Measurements from ENCODE around the gene RPS6KA2. TPM values are rescaled to one million over a fixed set of nuclear protein-coding genes. Genes with fewer than 3 reads are reported as not detected.

The RPS6KA2 gene
- polyA plus RNA-seq, 1 donor (not counting 4 experiments of a cell fraction or from before 2014, with no cell fraction given) = 8.2 TPM

DNA sequence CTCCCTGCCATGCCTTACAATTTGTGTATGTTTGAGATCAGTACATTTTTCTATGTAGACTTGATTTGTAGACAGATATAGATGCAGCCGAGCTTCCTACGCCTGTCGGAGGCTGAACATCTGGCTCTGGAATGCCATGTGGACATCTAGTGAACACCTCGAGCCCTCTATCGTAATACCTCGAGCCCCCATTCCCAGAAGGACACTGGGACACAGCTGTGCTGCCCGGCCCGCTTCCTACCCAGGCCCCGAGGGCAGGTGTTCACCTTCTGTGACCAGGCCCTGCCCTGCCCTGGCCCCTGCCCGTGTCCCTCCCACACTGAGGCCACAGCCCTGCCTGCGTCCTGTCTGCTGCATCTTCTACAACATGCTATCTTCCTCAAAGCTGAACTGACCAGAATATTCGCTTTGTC, 12.9 kb downstream of the RPS6KA2 start:
- Histone ChIP-seq H3K4me2 (ENCODE audit: control insufficient read depth, extremely low read depth, insufficient read depth, low read depth, low read length) (no peak overlapping the region), H3K36me3 (ENCODE audit: control insufficient read depth in 2 of 2, extremely low read depth in 1 of 2, insufficient read depth in 2 of 2, low read length in 2 of 2) (peaks cover 4 to 8% of the 10 kb centered on the region in 2 experiments), H4K20me1 (ENCODE audit: control insufficient read depth, extremely low read depth, insufficient read depth, low read length) (no peaks in the 10 kb centered on the region), H3K9me1 (ENCODE audit: control insufficient read depth, extremely low read depth, insufficient read depth, low read length) (no peaks in the 10 kb centered on the region), H3K9me3 (ENCODE audit: control insufficient read depth, low read depth, low read length) (no peaks in the 10 kb centered on the region), H3K9ac (ENCODE audit: control insufficient read depth, extremely low read depth, insufficient read depth, low read length) (no peak overlapping the region), H2AFZ (ENCODE audit: control insufficient read depth, low read length) (no peak overlapping the region), H3K79me2 (ENCODE audit: control insufficient read depth, insufficient read depth, low read length) (no peaks in the 10 kb centered on the region), H3K27me3 (ENCODE audit: control insufficient read depth, extremely low read depth, insufficient read depth, low read length) (no peaks in the 10 kb centered on the region), H3K27ac (ENCODE audit: control insufficient read depth, insufficient read depth, low read length) (no peak overlapping the region), H3K4me3 (ENCODE audit: control insufficient read depth in 2 of 3, extremely low read depth in 1 of 3, insufficient read depth in 2 of 3, low read depth in 1 of 3, low read length in 3 of 3) (no peak overlapping the region), H3K4me1 (ENCODE audit: control insufficient read depth, extremely low read depth, insufficient read depth, low read length) (peaks cover 7% of the 10 kb centered on the region)
- DNase-seq (ENCODE audit: low read depth, low spot score) = no peak
- dilution Hi-C loops (cut with MboI; ENCODE audit: extremely low pct_ligation_motif_present, low sequenced_read_pairs) = no loop called here
- TF ChIP-seq EZH2 (IDR thresholded peaks at IDR 0.05; ENCODE audit: low read length) = no peak
- TF ChIP-seq, protein P1, sequence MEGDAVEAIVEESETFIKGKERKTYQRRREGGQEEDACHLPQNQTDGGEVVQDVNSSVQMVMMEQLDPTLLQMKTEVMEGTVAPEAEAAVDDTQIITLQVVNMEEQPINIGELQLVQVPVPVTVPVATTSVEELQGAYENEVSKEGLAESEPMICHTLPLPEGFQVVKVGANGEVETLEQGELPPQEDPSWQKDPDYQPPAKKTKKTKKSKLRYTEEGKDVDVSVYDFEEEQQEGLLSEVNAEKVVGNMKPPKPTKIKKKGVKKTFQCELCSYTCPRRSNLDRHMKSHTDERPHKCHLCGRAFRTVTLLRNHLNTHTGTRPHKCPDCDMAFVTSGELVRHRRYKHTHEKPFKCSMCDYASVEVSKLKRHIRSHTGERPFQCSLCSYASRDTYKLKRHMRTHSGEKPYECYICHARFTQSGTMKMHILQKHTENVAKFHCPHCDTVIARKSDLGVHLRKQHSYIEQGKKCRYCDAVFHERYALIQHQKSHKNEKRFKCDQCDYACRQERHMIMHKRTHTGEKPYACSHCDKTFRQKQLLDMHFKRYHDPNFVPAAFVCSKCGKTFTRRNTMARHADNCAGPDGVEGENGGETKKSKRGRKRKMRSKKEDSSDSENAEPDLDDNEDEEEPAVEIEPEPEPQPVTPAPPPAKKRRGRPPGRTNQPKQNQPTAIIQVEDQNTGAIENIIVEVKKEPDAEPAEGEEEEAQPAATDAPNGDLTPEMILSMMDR (optimal IDR thresholded peaks at IDR 0.05 in 1 of 3, IDR thresholded peaks at IDR 0.05 in 1 of 3, conservative IDR thresholded peaks at IDR 0.05 in 1 of 3; ENCODE audit: extremely low read depth in 1 of 3, insufficient read depth in 2 of 3, low read length in 3 of 3) = no peak
- no peak for FAIRE-seq

DNA sequence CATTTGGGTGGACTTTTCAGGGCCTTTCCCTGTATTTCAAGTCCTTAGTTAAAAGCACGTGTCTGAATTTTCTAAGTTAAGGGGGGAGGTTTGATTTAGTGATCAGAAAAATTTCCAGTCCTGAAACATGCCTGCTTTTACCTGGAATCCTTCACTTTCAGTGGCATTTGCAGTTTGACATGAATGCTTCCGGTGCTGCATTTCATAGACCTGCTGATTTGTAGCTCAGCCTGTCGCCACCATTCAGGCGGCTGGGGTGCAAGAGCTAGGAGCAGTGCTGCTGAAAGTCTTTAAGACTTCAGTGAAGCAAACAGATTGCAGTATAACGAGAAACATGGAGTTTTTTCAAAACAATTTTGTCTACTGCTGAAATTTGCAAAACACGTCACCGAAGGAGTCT, 14.0 kb downstream of the RPS6KA2 start:
- H3K9me3 ChIP-seq (ENCODE audit: control insufficient read depth, low read depth, low read length) = no peaks in the 10 kb centered on the region
- no peaks in the 10 kb centered on the region for H3K27me3 ChIP-seq (ENCODE audit: control insufficient read depth, extremely low read depth, insufficient read depth, low read length)
- H3K9ac ChIP-seq (ENCODE audit: control insufficient read depth, extremely low read depth, insufficient read depth, low read length) = no peak overlapping the region
- no peaks in the 10 kb centered on the region for H4K20me1 ChIP-seq (ENCODE audit: control insufficient read depth, extremely low read depth, insufficient read depth, low read length)
- no peak overlapping the region for H3K4me3 ChIP-seq (ENCODE audit: control insufficient read depth in 2 of 3, extremely low read depth in 1 of 3, insufficient read depth in 2 of 3, low read depth in 1 of 3, low read length in 3 of 3)
- H3K27ac ChIP-seq (ENCODE audit: control insufficient read depth, insufficient read depth, low read length) = no peak overlapping the region
- no peak for FAIRE-seq
- peaks cover 0 to 2% of the 10 kb centered on the region in 2 experiments for H3K36me3 ChIP-seq (ENCODE audit: control insufficient read depth in 2 of 2, extremely low read depth in 1 of 2, insufficient read depth in 2 of 2, low read length in 2 of 2)
- H3K4me1 ChIP-seq (ENCODE audit: control insufficient read depth, extremely low read depth, insufficient read depth, low read length) = peaks cover 7% of the 10 kb centered on the region
- no peak for DNase-seq (ENCODE audit: low read depth, low spot score)
- TF ChIP-seq EZH2 (IDR thresholded peaks at IDR 0.05; ENCODE audit: low read length) = no peak
- TF ChIP-seq, protein P1 (optimal IDR thresholded peaks at IDR 0.05 in 1 of 3, IDR thresholded peaks at IDR 0.05 in 1 of 3, conservative IDR thresholded peaks at IDR 0.05 in 1 of 3; ENCODE audit: extremely low read depth in 1 of 3, insufficient read depth in 2 of 3, low read length in 3 of 3) = no peak
- dilution Hi-C loops (cut with MboI; ENCODE audit: extremely low pct_ligation_motif_present, low sequenced_read_pairs) = no loop called here
- no peak overlapping the region for H3K4me2 ChIP-seq (ENCODE audit: control insufficient read depth, extremely low read depth, insufficient read depth, low read depth, low read length)
- no peaks in the 10 kb centered on the region for H3K9me1 ChIP-seq (ENCODE audit: control insufficient read depth, extremely low read depth, insufficient read depth, low read length)
- H2AFZ ChIP-seq (ENCODE audit: control insufficient read depth, low read length) = no peak overlapping the region
- no peaks in the 10 kb centered on the region for H3K79me2 ChIP-seq (ENCODE audit: control insufficient read depth, insufficient read depth, low read length)
